GOT3 (cell line): ENCODE measurements around the gene HTT-AS.
"Not testable (repeated sequence)": the region's sequence is repeated elsewhere in the genome, so short reads cannot be mapped to it uniquely, and the experiment has no call there.

Experiments
- DNase-seq: peaks from one replicate; lab custom pipeline; 2025; ENCODE audit warnings: mixed read lengths; lab: John Stamatoyannopoulos, UW

The HTT-AS gene

DNA sequence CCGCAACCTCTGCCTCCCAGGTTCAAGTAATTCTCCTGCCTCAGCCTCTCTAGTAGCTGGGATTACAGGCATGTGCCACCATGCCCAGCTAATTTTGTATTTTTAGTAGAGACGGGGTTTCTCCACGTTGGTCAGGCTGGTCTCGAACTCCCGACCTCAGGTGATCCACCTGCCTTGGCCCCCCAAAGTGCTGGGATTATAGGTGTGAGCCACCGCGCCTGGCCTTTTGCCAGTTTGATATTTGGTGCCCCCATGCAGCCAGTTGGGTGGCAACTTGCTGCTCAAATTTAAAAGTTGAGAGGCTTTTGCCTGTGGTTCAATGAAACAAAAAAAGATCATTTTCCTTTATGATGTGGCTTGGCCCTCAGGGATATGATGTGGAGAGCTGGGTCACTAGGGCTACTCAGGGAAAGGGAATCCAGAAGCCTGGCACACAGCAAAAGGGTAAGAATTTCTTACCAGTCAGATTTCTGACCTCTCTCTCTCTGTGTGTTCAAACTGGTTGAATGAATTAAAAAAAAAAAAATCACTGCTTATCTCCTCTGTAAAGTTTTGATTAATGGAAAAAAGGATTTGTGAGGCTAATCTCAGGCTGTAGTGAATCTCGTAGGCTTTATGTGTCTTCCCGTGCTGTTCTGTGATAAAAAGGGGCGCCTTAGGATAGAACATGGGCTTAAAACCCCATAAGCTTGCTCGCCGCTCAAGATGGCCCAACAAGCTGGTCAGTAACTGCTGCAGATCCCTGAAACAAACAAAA is 23.0 kb downstream of the HTT-AS start:
- DNase-seq, result not testable (repeated sequence)

GRCh38 chr4:3047464-3048286 is 26.7 kb downstream of the HTT-AS start:
- no peak for DNase-seq

- no peak for DNase-seq
Measured at GRCh38 chr4:3046623-3047022, 27.7 kb downstream of the HTT-AS start.

- no peak for DNase-seq
Measured at GRCh38 chr4:3046162-3046561, 28.2 kb downstream of the HTT-AS start.

- DNase-seq, result no peak
Measured at GRCh38 chr4:3044870-3045819, 29.2 kb downstream of the HTT-AS start.

- no peak for DNase-seq
Measured at GRCh38 chr4:3043282-3044020, 30.9 kb downstream of the HTT-AS start.

- no peak for DNase-seq
Measured at GRCh38 chr4:3042226-3042625, 32.1 kb downstream of the HTT-AS start.

GRCh38 chr4:3041192-3042142 is 32.9 kb downstream of the HTT-AS start:
- DNase-seq, result no peak

- DNase-seq, result no peak
Measured at GRCh38 chr4:3040452-3041191, 33.7 kb downstream of the HTT-AS start.

GRCh38 chr4:3039706-3040366 is 34.5 kb downstream of the HTT-AS start:
- DNase-seq, result no peak

GRCh38 chr4:3037957-3038461 is 36.3 kb downstream of the HTT-AS start:
- DNase-seq, result no peak

DNA sequence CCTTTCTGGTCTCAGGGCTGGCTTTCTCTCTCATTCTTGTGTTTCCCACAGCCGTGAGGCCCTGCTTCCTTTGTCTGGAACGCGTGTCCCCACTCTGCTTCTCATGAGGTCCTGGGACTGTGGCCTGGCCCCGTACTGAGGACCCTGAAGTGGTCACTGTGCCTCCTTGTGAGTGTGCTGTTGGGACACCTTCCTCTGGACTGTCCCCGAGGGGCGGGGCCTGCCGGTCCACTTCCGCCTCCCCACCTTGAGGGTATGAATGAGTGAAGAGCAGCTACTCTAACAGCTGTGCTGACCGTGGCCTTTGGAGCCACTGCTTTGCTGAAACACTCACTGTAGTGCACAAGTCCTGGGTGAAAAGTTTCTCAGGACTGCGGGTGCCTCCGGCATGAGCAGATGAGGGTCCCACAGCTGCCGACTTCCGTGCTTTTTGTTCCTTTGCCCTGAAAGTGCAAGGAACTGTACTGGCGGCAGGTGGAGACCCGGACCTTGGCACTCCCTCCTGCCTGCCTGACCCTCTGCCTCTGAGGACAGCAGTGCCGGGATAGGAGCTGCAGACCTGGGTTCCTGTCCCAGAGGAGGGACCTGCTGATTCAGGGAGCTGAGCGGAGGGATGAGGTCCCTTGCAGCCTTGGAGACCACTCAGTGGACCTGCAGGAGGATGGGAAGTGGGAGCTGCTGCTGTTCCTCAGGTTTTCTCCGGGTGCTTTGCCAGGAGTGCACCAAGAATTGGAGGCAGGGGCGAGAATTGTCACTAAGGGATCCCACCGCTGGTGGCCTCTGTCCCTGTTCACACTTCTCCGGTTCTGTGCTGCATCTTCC is 38.0 kb downstream of the HTT-AS start:
- no peak for DNase-seq

DNA sequence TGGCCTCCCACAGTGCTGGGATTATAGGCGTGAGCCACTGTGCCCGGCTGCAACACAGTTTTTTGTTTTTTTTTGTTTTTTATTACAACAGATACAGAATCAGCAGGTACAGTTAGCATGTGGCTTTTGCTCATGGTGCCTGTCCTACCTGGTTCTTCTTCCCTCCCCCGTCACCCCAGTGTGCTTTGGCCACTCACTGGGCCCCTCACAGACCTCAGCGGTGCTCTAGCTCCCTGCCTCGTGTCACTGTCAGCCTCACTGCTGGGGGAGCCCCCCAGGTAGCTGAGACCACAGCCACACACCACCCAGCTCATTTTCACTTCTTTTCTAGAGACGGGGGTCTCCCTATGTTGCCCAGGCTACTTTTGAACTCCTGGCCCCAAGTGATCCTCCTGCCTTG is 38.7 kb downstream of the HTT-AS start:
- DNase-seq, result no peak

- DNase-seq, result no peak
Measured at GRCh38 chr4:3035249-3035648, 39.1 kb downstream of the HTT-AS start.

DNA sequence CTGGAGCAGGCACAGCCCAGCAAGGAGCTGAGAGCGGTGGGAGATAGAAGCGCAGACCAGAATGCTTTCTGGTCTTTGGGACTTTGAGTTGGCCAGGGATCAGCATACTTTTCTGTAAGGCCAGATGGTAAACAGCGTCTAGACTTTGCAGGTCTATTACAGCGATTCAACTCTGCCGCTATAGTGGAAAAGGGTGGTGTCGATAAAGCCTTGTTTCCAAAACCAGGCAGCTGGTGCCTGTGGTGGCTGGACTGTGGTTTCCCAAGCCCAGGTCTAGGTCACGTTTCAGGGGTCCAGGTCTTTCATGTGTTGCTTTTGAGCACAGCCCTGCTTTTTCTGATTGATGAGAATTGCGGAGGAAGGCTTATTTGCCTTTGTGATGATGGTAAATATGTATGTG is 40.1 kb downstream of the HTT-AS start:
- DNase-seq, result no peak

GRCh38 chr4:3031357-3032082 is 42.8 kb downstream of the HTT-AS start:
- DNase-seq, result no peak
